Stimulated activated effector memory CD8-positive, alpha-beta T cell treated with anti-CD3 and anti-CD28 coated beads, Interleukin-12 subunit alpha, Interleukin-12 subunit beta, amount 100 ng/mL, for 72 hours (primary cell): ENCODE measurements around the gene FAM9B.
A peak's percentile ranks its signal among the peaks of the same experiment; 100 is the strongest.
"Not testable (repeated sequence)": the region's sequence is repeated elsewhere in the genome, so short reads cannot be mapped to it uniquely, and the experiment has no call there.

Source experiments
- ATAC-seq: fragments of 150-1000 bp; cut with Tn5 transposase; 2 replicates; pipeline ENCODE4 v1.10.0; 2021
- DNase-seq, 2 donors: peaks; one replicate each; pipeline ENCODE4 v3.0.0; 2021 to 2022; ENCODE audit warnings: low spot score in 2 of 2
- H3K27ac Mint-ChIP-seq: one replicate; pipeline ENCODE4 v1.8.0; 2022; ENCODE audit warnings: mild to moderate bottlenecking, mixed read lengths
- H3K36me3 Mint-ChIP-seq: one replicate; pipeline ENCODE4 v1.8.0; 2022; ENCODE audit warnings: mild to moderate bottlenecking, mixed read lengths
- H3K4me1 Mint-ChIP-seq: one replicate; pipeline ENCODE4 v1.8.0; 2022; ENCODE audit warnings: mixed read lengths
- H3K4me3 Mint-ChIP-seq: one replicate; pipeline ENCODE4 v1.8.0; 2022; ENCODE audit warnings: mild to moderate bottlenecking, mixed read lengths
- H3K9me3 Mint-ChIP-seq: one replicate; pipeline ENCODE4 v1.8.0; 2022; ENCODE audit warnings: mixed read lengths

Gene FAM9B

GRCh38 chrX:9019151-9019550 is 14.8 kb downstream of the FAM9B start:
- Mint-ChIP-seq H3K27ac (no peak overlapping the region), H3K4me3 (no peak overlapping the region), H3K36me3 (no peaks in the 10 kb centered on the region), H3K4me1 (no peaks in the 10 kb centered on the region), H3K9me3 (no peaks in the 10 kb centered on the region)
- no peak for DNase-seq
- ATAC-seq = no peak

GRCh38 chrX:9018332-9018731 is 15.6 kb downstream of the FAM9B start:
- not testable (repeated sequence) for H3K4me3 Mint-ChIP-seq, DNase-seq, H3K36me3 Mint-ChIP-seq, H3K9me3 Mint-ChIP-seq, H3K4me1 Mint-ChIP-seq, ATAC-seq, H3K27ac Mint-ChIP-seq

GRCh38 chrX:9003041-9003440 is 30.9 kb downstream of the FAM9B start:
- Mint-ChIP-seq H3K4me1 (peaks cover 6% of the 10 kb centered on the region), H3K9me3 (no peaks in the 10 kb centered on the region), H3K27ac (no peak overlapping the region), H3K36me3 (no peaks in the 10 kb centered on the region), H3K4me3 (no peak overlapping the region)
- ATAC-seq (no peak), DNase-seq (no peak)

GRCh38 chrX:8988446-8988845 is 45.5 kb downstream of the FAM9B start:
- ATAC-seq = peak; percentile 74
- Mint-ChIP-seq H3K27ac (no peak overlapping the region), H3K4me3 (no peak overlapping the region), H3K9me3 (no peaks in the 10 kb centered on the region), H3K4me1 (peaks cover 8% of the 10 kb centered on the region), H3K36me3 (no peaks in the 10 kb centered on the region)
- no peak for DNase-seq

- ATAC-seq = peak; percentile 60
- H3K4me3 Mint-ChIP-seq = no peak overlapping the region
- no peaks in the 10 kb centered on the region for H3K9me3 Mint-ChIP-seq
- H3K4me1 Mint-ChIP-seq = peaks cover 8% of the 10 kb centered on the region
- H3K36me3 Mint-ChIP-seq = no peaks in the 10 kb centered on the region
- DNase-seq = no peak
- no peak overlapping the region for H3K27ac Mint-ChIP-seq
These were observed 46.2 kb downstream of the FAM9B start for GRCh38 chrX:8987672-8988250.

GRCh38 chrX:8984231-8984630 is 49.7 kb downstream of the FAM9B start:
- H3K4me3 Mint-ChIP-seq = no peak overlapping the region
- ATAC-seq = no peak
- no peaks in the 10 kb centered on the region for H3K9me3 Mint-ChIP-seq

GRCh38 chrX:8981723-8982122 is 52.2 kb downstream of the FAM9B start:
- H3K4me3 Mint-ChIP-seq = no peak overlapping the region
- peaks cover 11% of the 10 kb centered on the region for H3K4me1 Mint-ChIP-seq
- H3K27ac Mint-ChIP-seq = no peak overlapping the region
- no peaks in the 10 kb centered on the region for H3K9me3 Mint-ChIP-seq
- DNase-seq (peak in 1 of 2 donors; percentile 49), ATAC-seq (peak; percentile 87)
- H3K36me3 Mint-ChIP-seq = no peaks in the 10 kb centered on the region

More at GRCh38 chrX:8984231-8984630, 49.7 kb downstream of the FAM9B start:
- DNase-seq = no peak
- Mint-ChIP-seq H3K36me3 (no peaks in the 10 kb centered on the region), H3K4me1 (peaks cover 18% of the 10 kb centered on the region), H3K27ac (no peak overlapping the region)

- ATAC-seq = no peak
These were observed 53.2 kb downstream of the FAM9B start for GRCh38 chrX:8980756-8981155.

More at GRCh38 chrX:8980756-8981155, 53.2 kb downstream of the FAM9B start:
- no peaks in the 10 kb centered on the region for H3K36me3 Mint-ChIP-seq
- no peaks in the 10 kb centered on the region for H3K9me3 Mint-ChIP-seq
- DNase-seq = no peak
- H3K4me3 Mint-ChIP-seq = no peak overlapping the region
- H3K27ac Mint-ChIP-seq = no peak overlapping the region
- H3K4me1 Mint-ChIP-seq = peaks cover 11% of the 10 kb centered on the region
